G401.6 (cell line): ENCODE measurements around the gene NRL.
A peak's percentile ranks its signal among the peaks of the same experiment; 100 is the strongest.

Experiments used
- FAIRE-seq: peaks from 2 replicates; lab custom pipeline; 2012; peaks lifted over from hg19 to GRCh38; lab: Jason Lieb, UNC

The NRL gene

DNA sequence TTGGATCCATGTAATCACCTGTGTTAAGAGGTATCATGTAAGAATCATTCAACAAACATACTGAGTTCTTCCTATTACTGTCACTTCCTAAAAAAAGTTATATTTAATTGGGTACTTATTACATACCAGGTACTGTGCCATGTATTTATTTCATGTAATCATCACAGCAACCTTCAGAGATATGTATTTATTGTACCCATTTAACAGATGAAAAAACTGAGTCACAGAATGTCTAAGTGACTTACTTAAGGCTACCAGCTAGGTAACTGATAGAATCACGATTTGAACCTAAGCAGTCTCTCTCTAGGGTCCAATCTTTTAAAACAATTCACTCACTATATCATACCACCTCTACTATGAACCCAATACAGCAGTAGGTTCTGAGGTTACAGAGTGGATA is 29.7 kb upstream of the NRL start:
- no peak for FAIRE-seq

DNA sequence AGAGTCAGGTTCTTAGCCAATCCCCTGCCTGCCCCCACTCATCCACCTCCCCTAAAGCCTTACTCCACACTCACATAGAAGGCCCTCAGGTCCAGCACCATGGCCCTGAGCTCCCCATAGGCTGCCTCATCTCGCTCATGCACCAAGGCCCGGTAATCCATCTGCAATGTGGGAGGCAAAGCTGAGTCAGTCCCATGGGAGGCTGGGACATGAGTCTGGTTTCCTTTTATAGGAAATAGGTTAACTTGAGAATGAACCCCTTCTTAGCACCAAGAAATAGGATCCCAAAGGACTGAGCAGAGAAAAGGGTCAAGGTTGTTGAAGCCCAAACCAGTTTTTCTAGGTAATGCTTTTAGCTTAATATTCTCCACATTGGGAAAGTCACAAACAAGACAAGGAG is 28.8 kb upstream of the NRL start:
- no peak for FAIRE-seq

DNA sequence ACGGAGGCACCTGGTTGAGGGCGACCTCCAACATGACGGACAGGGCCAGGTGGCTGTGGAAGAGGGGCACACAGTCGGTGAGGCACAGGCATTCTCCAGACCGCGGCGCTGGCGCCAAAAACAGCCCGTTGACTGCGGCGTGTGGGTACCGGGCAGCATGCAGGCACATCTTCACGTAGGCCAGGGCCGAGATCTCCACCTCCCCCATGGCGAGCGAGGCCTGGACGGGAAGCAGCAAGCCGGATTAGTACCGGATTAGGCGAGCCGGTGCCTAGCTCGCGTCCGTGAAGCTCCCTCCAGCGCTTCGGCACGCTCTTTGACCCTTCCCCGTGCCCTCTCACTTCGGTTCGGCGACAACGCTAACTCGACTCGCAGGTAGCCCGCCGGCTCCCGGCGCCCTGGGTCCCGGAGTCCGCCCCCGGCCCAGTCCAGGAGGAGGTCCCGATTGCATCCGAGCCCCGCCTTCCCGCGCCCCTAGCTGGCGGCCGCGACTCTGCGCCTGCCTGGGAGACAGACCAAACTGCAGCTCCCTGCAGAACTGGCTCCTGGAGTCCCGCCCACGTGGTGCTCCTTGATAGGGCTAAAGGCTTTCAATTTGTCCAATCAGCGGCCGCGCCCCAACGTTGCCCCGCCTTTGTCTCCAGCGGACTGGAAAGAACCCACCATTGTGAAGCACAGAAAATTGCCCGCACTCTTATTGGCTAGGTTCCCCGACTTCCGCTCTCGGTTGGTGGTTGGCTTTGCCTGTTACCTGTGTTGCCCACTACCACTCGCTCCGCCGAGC is 26.5 kb upstream of the NRL start, which contains the start of gene EMC9:
EMC9 (minus strand) TSS at position 495 of the 784 bp plus-strand sequence; CDS start at position 208, 287 bp downstream.
- peak; percentile 97 for FAIRE-seq

DNA sequence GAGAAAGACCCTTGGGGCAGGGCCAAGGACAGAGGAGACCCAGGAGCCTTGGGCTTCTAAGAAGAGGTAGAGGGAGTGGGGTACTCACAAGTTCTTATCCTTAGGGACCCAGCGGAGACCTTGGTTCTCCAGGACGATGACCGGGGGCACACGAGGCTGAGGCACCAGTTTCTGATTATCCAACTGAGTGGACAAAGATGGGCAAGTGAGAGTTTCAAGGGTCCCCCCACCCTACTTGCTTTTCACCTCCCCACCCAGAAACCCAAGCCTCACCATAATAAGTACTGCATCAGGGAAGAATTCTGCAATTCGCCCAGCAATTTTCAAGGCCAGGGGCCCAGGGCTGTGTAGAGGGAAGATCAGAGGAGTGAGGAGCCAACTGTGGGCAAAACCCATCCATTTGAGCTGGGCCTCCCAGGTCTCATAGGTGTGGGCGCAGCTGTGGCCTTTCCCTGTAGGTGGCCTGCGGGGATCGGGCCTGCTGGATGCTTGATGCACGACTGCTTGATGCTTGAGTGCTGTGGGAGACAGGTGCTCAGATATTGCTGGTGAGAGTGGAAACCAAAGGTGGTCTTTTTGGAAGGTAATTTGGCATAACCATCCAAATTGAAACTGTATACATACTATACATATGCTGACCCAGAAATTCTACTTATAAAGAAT is 24.7 kb upstream of the NRL start:
- FAIRE-seq: no peak

DNA sequence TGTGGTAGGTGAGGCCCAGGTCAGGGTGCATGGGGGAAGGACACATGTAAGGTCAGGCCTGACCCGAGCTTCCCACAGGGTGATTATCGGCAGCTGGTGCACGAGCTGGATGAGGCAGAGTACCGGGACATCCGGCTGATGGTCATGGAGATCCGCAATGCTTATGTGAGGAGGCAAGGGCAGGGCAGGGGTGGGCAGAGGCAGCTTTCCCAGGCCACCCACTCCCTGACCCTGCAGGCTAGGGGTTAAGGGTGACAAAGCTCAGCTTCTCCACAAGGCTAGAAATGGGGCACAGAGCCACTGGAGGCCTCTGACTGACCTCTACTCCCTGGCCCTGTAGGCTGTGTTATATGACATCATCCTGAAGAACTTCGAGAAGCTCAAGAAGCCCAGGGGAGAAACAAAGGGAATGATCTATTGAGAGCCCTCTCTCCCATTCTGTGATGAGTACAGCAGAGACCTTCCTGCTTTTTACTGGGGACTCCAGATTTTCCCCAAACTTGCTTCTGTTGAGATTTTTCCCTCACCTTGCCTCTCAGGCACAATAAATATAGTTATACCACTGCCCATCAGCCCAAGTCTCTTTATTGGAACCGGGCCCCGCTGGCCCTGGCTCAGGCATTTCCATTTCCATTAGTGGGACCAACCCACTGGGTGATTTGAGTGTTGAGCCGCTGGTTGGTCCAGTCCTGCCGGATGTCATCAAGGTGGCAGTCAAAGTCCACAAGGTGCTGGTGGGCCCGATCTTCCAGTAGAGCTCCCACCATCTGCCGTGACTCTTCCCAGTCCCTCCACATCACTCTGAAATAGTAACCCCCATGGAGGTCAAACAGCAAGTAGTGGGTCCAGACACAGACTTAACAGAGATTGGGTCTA is 23.9 kb upstream of the NRL start:
- FAIRE-seq: no peak

DNA sequence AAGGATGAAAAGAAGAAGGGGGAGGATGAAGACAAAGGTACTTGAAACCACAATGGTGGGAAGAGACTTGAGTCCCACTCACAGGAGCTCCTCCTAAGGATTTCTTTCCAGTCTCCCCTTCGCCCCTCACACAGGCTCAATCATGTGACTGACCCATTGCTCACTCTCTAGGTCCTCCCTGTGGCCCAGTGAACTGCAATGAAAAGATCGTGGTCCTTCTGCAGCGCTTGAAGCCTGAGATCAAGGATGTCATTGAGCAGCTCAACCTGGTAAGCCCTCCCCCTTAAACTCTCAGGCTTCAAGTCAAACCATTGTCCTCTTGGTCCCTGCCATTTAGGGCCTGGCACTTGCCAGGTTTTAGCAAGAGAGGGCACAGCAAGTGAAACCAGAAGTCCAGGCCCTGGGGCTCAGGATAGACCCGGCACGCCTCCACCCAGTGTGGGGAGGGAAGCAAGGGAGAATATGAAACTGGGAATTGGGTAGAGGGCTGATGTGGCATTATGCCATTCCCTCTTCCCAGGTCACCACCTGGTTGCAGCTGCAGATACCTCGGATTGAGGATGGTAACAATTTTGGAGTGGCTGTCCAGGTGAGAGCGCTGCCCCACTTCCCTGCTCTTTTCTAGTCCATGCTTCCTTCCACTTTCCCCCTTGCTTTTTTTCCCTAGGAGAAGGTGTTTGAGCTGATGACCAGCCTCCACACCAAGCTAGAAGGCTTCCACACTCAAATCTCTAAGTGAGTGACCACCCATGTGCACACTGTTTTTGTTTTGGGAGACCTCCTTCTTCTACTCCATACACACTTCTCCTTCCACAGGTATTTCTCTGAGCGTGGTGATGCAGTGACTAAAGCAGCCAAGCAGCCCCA is 23.0 kb upstream of the NRL start:
- FAIRE-seq: no peak

DNA sequence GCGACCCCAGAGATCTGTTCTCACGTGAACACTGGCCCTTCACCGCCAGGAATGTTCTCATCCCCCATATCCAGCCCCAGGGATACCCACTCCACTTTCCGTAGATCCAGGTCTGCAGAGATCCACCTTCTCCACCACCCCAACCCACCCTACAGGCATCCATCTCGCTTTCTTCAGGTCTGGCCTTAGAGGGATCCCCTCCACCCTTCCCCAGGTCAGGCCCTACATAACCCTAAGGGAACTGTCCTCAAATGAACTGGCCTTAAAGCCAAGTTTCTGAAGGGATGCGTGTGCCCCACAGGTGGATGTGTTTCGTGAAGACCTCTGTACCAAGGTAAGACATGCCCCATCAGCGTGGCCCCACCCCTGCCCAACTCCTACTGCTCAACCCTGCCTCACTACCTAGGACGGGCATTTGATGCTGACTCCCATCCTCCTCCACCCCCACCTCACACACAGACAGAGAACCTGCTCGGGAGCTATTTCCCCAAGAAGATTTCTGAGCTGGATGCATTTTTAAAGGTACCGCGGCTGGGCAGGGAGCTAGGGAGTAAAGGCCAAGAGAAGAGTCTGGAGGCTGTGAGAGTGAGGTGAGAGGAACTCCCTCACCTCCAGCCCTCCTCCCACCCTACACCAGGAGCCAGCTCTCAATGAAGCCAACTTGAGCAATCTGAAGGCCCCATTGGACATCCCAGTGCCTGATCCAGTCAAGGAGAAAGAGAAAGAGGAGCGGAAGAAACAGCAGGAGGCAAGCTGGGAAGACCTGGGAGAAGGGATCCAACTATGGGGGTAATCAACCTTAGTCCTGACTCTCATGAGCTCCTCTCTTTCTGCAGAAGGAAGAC is 22.2 kb upstream of the NRL start:
- FAIRE-seq: no peak

DNA sequence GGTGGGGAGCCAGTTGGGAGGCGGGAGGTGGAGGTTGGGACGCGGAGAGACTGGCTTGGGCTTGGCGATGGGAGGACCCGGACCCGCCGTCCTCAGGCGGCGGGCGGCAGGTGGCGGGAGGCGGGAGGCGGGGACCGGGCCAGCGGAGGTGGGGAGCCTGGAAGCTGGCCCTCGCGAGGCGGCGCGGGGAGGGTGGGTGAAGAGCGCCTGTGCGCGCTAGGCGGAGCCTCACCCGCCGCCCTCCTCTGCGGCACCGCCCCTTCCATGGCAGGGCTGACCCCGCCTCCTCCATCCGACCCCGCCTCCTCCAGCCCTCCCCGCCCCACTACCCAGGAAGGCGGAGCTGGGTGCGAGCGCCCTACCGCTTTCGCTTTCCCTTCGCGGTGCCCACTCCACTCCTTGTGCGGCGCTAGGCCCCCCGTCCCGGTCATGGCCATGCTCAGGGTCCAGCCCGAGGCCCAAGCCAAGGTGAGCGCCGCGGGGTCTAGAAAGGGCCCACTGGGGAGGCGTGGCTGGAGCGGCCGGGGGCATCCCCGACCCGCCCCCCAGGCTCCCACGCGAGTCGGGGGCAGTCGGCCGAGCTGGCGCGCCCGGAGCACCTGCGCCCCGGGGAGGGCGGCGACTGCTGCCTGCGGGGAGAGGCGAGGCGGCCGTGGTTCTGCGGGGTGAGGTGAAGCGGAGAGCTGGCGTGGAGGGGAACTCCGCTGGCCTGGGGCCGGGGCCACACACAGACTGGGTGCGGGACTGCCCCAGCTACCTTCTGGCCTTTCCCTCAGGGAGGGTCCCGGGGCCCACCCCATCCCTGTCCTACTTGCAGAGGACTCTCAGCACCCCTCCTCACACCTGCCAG is 21.3 kb upstream of the NRL start, which contains the start of gene PSME1:
PSME1 (plus strand) TSS at position 361 of the 850 bp plus-strand sequence; CDS start at position 430, 69 bp downstream.
- peak; percentile 66 for FAIRE-seq

DNA sequence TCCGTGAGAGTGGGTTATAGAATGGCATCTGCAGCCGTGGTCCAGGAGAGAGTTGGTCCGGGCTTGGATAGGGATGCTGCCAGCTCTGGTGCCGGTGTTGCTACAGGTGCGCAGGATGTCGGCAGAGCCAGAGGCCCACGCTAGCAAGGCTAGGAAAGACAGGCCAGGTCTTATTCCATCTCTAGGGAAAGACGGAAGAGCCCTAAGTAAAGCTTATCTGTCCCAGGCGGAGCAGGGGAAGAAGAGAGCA is 20.8 kb upstream of the NRL start:
- FAIRE-seq: no peak

DNA sequence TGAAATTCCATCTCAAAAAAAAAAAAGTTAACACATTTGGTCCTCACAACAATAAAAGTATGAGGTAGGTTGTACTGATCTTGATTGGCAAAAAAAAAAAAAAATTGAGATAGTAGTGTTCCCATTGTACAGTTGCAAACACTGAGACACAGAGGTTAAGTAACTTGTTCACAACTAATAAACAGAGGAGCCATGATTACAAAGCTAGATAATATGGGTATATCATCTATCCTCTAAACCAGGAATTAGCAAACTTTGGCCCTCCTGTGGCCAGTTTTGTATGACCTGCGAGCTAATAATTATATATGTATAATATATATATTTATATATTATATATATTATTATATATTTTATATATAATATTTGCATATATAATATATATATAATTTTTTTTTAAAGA is 19.0 kb upstream of the NRL start:
- FAIRE-seq: no peak

DNA sequence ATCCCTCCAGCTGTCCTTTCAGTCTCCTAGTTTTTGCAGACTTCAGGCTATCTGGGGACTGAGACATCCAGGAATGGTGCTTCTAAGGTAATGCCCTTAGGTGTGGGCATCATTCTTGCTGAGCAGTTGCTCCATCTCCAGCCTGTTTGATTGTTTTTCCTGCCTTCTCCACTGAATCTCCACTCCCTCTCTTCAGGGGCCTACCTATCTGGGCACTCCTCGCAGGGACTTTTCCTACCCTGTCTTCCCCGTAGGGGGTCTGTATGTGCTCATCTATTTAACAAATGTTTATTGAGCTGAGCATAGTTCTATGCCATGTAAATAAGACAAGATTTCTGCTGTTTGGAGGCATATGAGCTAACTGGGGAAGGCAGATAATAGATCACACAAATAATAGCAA is 18.2 kb upstream of the NRL start:
- no peak for FAIRE-seq

DNA sequence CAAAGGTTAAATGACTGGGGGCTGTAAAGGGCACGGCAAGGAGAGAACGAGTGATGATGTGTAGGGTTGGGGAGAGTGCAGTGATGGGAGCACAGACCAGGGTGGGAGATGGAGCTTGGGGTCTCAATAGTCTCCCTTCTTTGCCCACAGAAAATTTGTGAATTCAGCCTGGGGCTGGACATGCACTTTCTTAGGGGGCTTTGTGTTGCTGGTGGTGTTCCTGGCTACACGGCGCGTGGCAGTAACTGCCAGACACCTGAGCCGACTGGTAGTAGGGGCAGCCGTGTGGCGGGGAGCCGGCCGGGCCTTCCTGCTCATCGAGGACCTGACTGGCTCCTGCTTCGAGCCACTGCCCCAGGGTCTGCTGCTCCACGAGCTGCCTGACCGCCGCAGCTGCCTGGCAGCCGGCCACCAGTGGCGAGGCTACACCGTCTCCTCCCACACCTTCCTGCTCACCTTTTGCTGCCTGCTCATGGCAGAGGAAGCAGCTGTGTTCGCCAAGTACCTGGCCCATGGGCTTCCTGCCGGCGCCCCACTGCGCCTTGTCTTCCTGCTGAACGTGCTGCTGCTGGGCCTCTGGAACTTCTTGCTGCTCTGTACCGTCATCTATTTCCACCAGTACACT is 17.4 kb upstream of the NRL start:
- FAIRE-seq: no peak

DNA sequence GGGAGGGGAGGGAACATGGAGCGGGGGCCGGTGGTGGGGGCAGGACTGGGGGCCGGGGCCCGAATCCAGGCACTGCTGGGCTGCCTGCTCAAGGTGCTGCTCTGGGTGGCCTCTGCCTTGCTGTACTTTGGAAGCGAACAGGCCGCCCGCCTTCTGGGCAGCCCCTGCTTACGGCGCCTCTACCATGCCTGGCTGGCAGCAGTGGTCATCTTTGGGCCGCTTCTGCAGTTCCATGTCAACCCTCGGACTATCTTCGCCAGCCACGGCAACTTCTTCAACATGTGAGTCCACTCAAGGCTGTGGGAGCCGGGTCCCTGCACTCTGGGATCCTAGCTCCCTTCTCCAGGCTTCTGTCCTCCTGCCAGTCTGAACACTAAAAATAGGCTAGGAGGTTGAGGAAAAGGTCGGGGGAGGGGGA is 16.8 kb upstream of the NRL start:
- no peak for FAIRE-seq

DNA sequence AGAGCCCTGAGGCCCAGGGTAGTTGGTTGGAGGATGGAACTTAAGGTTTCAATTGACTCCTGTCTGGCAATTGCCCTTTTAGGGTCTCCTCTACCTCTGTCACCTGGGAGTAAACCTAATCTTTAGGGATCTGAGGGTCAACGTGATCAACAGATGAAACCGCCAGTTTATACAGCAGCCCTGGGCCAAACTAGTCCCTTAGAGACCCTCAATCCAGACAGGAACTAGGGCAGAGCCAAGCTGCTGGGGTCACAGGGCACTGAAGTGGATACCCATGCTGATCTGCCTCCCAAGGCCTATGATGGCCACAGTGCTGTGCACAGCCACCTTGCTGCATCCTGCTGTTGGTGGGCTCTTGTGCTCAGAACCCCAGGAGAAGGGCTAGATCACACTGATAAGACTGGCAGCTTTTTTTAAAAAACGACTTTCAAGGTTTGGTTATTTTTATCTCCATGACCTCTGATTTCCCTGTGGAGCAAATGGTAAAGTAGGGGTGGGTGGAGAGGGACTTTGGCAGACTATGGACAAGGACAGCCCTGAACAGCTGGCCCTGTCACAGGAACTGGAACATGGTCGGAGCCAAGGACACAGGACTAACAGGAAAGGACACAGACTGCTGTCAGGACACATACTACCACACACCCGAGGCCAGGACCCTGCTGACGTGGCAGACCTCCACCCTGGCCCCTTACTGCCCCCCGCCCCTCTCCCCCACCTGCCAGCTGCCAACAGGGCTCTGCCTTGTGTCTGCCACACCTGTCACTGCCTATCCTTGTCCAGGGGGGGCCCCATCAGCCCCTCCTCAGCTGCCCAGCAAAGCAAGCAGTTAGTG is 16.2 kb upstream of the NRL start:
- no peak for FAIRE-seq

DNA sequence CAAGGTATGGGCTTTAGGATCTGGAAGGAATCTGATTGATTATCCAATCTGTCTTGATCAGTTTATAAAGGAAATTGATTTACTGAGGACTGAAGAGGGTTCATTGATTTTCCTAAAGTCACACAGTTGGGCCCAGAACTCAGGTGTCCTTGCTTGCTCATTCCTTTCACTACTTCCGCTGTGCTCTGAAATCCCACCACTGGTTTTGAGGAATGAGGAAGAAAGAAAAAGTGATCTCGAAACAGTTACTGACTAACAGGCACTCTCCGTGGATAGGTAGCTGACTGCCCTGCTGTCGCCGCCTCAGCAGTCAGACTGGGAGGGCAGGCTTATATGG is 15.6 kb upstream of the NRL start, which contains the start of gene FITM1:
FITM1 (plus strand) TSS at position 280 of the 337 bp plus-strand sequence. CDS start 905 bp downstream, outside the sequence.
- FAIRE-seq: no peak

DNA sequence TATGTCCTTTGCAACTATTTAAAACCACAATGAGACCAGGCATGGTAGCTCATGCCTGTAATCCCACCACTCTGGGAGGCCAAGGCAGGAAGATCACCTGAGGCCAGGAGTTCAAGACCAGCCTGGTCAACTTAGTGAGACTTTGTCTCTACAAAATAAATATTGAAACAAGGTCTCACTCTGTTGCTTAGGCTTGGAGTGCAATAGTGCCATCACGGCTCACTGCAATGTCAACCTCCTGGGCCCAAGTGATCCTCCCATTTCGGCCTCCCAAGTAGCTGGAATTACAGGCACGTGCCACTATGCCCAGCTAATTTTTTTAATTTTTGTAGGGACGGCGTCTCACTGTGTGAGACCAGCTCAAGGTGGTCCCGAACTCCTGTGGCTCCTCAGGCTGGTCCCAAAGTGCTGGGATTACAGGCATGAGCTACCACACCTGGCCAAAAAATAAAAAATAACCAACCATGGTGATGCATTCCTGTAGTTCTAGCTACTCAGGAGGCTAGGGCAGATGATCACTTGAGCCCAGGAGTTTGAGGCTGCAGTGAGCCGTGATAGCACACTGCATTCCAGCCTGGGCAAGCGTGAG is 14.8 kb upstream of the NRL start:
- FAIRE-seq: no peak

DNA sequence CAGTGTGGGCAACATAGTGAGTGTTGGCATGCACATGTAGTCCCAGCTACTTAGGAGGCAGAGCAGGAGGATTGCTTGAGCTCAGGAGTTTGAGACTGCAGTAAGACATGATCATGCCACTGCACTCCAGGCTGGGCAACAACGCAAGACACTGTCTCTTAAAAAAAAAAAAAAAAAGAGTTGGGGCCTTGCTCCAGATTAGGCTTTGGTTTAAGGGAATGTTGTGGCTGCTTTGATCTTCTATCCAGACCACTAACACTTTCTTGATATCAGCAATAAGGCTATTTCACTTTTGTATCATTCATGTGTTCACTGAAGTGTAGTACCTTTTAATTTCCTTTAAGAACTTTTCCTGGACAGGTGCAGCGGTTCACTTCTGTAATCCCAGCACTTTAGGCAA is 12.9 kb upstream of the NRL start:
- FAIRE-seq: no peak

DNA sequence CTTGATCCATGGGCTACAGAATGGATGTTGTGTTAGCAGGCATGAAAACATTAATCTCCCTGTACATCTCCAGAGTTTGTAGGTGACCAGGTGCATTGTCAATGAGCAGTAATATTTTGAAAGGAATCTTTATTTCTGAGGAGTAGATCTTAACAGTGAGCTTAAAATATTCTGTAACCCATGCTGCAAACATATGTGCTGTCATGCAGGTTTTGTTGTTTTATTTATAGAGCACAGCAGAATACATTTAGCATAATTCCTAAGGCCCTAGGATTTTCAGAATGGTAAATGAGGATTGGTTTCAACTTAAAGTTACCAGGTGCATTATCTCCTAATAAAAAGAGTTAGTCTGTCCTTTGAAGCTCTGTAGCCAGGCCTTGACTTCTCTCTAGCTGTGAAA is 12.2 kb upstream of the NRL start:
- no peak for FAIRE-seq
